GM23338 (cell line): ENCODE results near the gene GAS2. TPM values are rescaled to one million over a fixed set of nuclear protein-coding genes. Genes with fewer than 3 reads are reported as not detected.
A peak's percentile ranks its signal among the peaks of the same experiment; 100 is the strongest.

ENCODE experiments used
- ATAC-seq: fragments of 200-7000 bp; cut with Tn5 transposase; 3 replicates; pipeline ENCODE4 v1.9.1; 2020
- DNase-seq: peaks from one replicate; pipeline ENCODE4 v3.0.0-alpha.2; 2015; ENCODE audit warnings: low spot score
- H2AFZ ChIP-seq: fragments of 200-600 bp; sonication (generic); 2 replicates; pipeline ENCODE4 v1.8.0; 2016; ENCODE audit warnings: antibody characterized with exemption, mild to moderate bottlenecking, moderate library complexity
- H3F3A ChIP-seq: fragments of 200-600 bp; sonication (generic); replicated peaks from 2 replicates; pipeline ENCODE4 v1.8.0; 2017; ENCODE audit warnings: antibody characterized with exemption, mixed run types, low read depth
- H3K27ac ChIP-seq: fragments of 200-600 bp; sonication (generic); 2 replicates; pipeline ENCODE4 v1.6.1; 2016; ENCODE audit warnings: low read depth
- H3K27me3 ChIP-seq: fragments of 200-600 bp; sonication (generic); 2 replicates; pipeline ENCODE4 v1.8.0; 2016; ENCODE audit warnings: mild to moderate bottlenecking, mixed run types, moderate library complexity; ENCODE audit not compliant: insufficient read depth
- H3K36me3 ChIP-seq: fragments of 200-600 bp; sonication (generic); 2 replicates; pipeline ENCODE4 v1.8.0; 2016; ENCODE audit warnings: mild to moderate bottlenecking; ENCODE audit not compliant: insufficient read depth
- H3K4me1 ChIP-seq: fragments of 200-600 bp; sonication (generic); 2 replicates; pipeline ENCODE4 v1.8.0; 2016; ENCODE audit warnings: mild to moderate bottlenecking, moderate library complexity; ENCODE audit not compliant: insufficient read depth
- H3K4me2 ChIP-seq: fragments of 200-600 bp; sonication (generic); 2 replicates; pipeline ENCODE4 v1.7.1; 2017; ENCODE audit warnings: mixed run types
- H3K4me3 ChIP-seq: fragments of 200-600 bp; sonication (generic); 2 replicates; pipeline ENCODE4 v1.6.1; 2016; ENCODE audit warnings: mixed run types
- H3K79me2 ChIP-seq: fragments of 200-600 bp; sonication (generic); replicated peaks from 2 replicates; pipeline ENCODE4 v1.8.0; 2017; ENCODE audit warnings: mild to moderate bottlenecking; ENCODE audit not compliant: insufficient read depth
- H3K9me2 ChIP-seq: fragments of 200-600 bp; sonication (generic); 2 replicates; pipeline ENCODE4 v1.8.0; 2017; ENCODE audit not compliant: insufficient read depth
- H4K20me1 ChIP-seq: fragments of 200-600 bp; sonication (generic); replicated peaks from 2 replicates; pipeline ENCODE4 v1.8.0; 2017; ENCODE audit warnings: mild to moderate bottlenecking; ENCODE audit not compliant: insufficient read depth
- H3K27ac Mint-ChIP-seq: 2 replicates; pipeline ENCODE4 v1.8.0; 2020; ENCODE audit warnings: inconsistent platforms, mild to moderate bottlenecking, moderate library complexity, mixed read lengths
- H3K27me3 Mint-ChIP-seq: 3 replicates; pipeline ENCODE4 v1.8.0; 2022; ENCODE audit warnings: low read depth, mild to moderate bottlenecking, moderate library complexity, mixed read lengths, inconsistent platforms; ENCODE audit not compliant: insufficient read depth, poor library complexity
- H3K36me3 Mint-ChIP-seq: 3 replicates; pipeline ENCODE4 v1.8.0; 2021; ENCODE audit warnings: low read depth, mild to moderate bottlenecking, inconsistent platforms, moderate library complexity, mixed read lengths
- H3K4me1 Mint-ChIP-seq: 3 replicates; pipeline ENCODE4 v1.8.0; 2020; ENCODE audit warnings: mild to moderate bottlenecking, inconsistent platforms, mixed read lengths
- H3K4me3 Mint-ChIP-seq: 3 replicates; pipeline ENCODE4 v1.8.0; 2021; ENCODE audit warnings: moderate library complexity, mild to moderate bottlenecking, inconsistent platforms, mixed read lengths
- H3K9me3 Mint-ChIP-seq: 3 replicates; pipeline ENCODE4 v1.8.0; 2020; ENCODE audit warnings: moderate library complexity, mild to moderate bottlenecking, inconsistent platforms, mixed read lengths
- CREB1 ChIP-seq: fragments of 250-450 bp; sonication (Bioruptor Pico); IDR thresholded peaks from 2 replicates; pipeline ENCODE4 v1.5.0; 2020; ENCODE audit warnings: low read depth, mild to moderate bottlenecking, moderate library complexity
- CTCF ChIP-seq, 2 experiments: fragments of 200-600 bp in 1 of 2; sonication (generic) in 1 of 2; conservative IDR thresholded peaks; 2 replicates each; pipeline versions ENCODE4 v1.5.1 to v1.6.1; 2016 to 2017; ENCODE audit warnings: antibody characterized with exemption in 2 of 2, low read depth in 2 of 2, mild to moderate bottlenecking in 2 of 2, moderate library complexity in 1 of 2
- ETS1 ChIP-seq: IDR thresholded peaks from 2 replicates; pipeline ENCODE4 v1.6.1; 2016; ENCODE audit warnings: antibody characterized with exemption
- EZH2 ChIP-seq: fragments of 200-600 bp; sonication (generic); IDR thresholded peaks from one replicate; pipeline ENCODE4 v1.8.0; 2017; ENCODE audit warnings: antibody characterized with exemption, mild to moderate bottlenecking, low read depth; ENCODE audit not compliant: unreplicated experiment
- EZH2phosphoT487 ChIP-seq: fragments of 200-600 bp; sonication (generic); IDR thresholded peaks from one replicate; pipeline ENCODE4 v1.8.1; 2018; ENCODE audit warnings: antibody characterized with exemption; ENCODE audit not compliant: unreplicated experiment
- NANOG ChIP-seq: IDR thresholded peaks from 2 replicates; pipeline ENCODE4 v1.6.1; 2016; ENCODE audit warnings: antibody characterized with exemption, borderline replicate concordance
- POLR2AphosphoS5 ChIP-seq: IDR thresholded peaks from 2 replicates; pipeline ENCODE4 v1.6.1; 2016; ENCODE audit warnings: antibody characterized with exemption, low read depth
- ZNF114 ChIP-seq: fragments of 250-450 bp; sonication (Bioruptor Pico); IDR thresholded peaks from 2 replicates; pipeline ENCODE4 v1.5.0; 2020; ENCODE audit warnings: mild to moderate bottlenecking, moderate library complexity
- polyA plus RNA-seq: library from polyadenylated mRNA; unstranded; fragments of >200 nt; fragmentation: Nextera tagmentation; extraction: Ambion mirVana; gene quantifications from 2 replicates; pipeline ENCODE4 v1.2.1, GENCODE V29; 2016
- total RNA-seq: library from RNA; depleted of rRNA; stranded (reverse); fragments of >200 nt; shearing (Covaris generic); gene quantifications from 2 replicates; pipeline ENCODE4 v1.2.3, GENCODE V29; 2014
- TF ChIP-seq, protein P1 (sequence below): IDR thresholded peaks from one replicate; pipeline ENCODE4 v1.6.1; 2018; ENCODE audit warnings: antibody characterized with exemption; ENCODE audit not compliant: unreplicated experiment

GAS2 gene
- total and polyA plus RNA-seq, 2 experiments from 2014 or later: 2.6 to 6.7 TPM

GRCh38 chr11:22703591-22703990 lies 37.2 kb downstream of the GAS2 start:
- H3K4me2 ChIP-seq: no peak overlapping the region
- peaks cover 9% of the 10 kb centered on the region; the same call in 2 of the 3 replicates for H3K4me1 Mint-ChIP-seq
- H3K27ac ChIP-seq: no peak overlapping the region
- H3K4me3 ChIP-seq: no peak overlapping the region
- no peak overlapping the region for H3K4me3 Mint-ChIP-seq
- no peaks in the 10 kb centered on the region for H3K27me3 ChIP-seq
- no peak for ATAC-seq
- no peaks in the 10 kb centered on the region for H3K36me3 Mint-ChIP-seq
- H3K27me3 Mint-ChIP-seq: no peaks in the 10 kb centered on the region
- TF ChIP-seq POLR2AphosphoS5 (no peak), EZH2phosphoT487 (no peak), NANOG (no peak), CREB1 (CRISPR knock-in tag) (no peak), ETS1 (no peak), CTCF (conservative IDR thresholded peaks at IDR 0.05; ENCODE audit: low read depth in 2 of 2) (no peak), ZNF114 (CRISPR knock-in tag) (no peak), EZH2 (no peak)
- no peaks in the 10 kb centered on the region for H3K9me2 ChIP-seq
- no peak for DNase-seq
- no peaks in the 10 kb centered on the region for H3F3A ChIP-seq
- H3K36me3 ChIP-seq: no peaks in the 10 kb centered on the region
- peak overlapping the region; percentile 20; the same call in 1 of the 2 replicates for H3K27ac Mint-ChIP-seq
- H3K79me2 ChIP-seq: no peaks in the 10 kb centered on the region
- H2AFZ ChIP-seq: no peak overlapping the region
- no peaks in the 10 kb centered on the region for H4K20me1 ChIP-seq
- no peaks in the 10 kb centered on the region for H3K9me3 Mint-ChIP-seq
- no peaks in the 10 kb centered on the region for H3K4me1 ChIP-seq

- Mint-ChIP-seq H3K4me1 (peaks cover 9% of the 10 kb centered on the region; the same call in 2 of the 3 replicates), H3K27ac (no peak overlapping the region), H3K9me3 (no peaks in the 10 kb centered on the region), H3K27me3 (no peaks in the 10 kb centered on the region), H3K36me3 (no peaks in the 10 kb centered on the region), H3K4me3 (no peak overlapping the region)
- H3K27ac ChIP-seq: no peak overlapping the region
- H3K4me2 ChIP-seq: no peak overlapping the region
- H3K4me1 ChIP-seq: no peaks in the 10 kb centered on the region
- H3K27me3 ChIP-seq: no peaks in the 10 kb centered on the region
- H3K9me2 ChIP-seq: no peaks in the 10 kb centered on the region
- no peaks in the 10 kb centered on the region for H4K20me1 ChIP-seq
- H2AFZ ChIP-seq: no peak overlapping the region
- H3K4me3 ChIP-seq: no peak overlapping the region
- no peaks in the 10 kb centered on the region for H3K79me2 ChIP-seq
- no peak for ATAC-seq
- no peaks in the 10 kb centered on the region for H3K36me3 ChIP-seq
- no peak for DNase-seq
- no peaks in the 10 kb centered on the region for H3F3A ChIP-seq
- TF ChIP-seq, protein P1, sequence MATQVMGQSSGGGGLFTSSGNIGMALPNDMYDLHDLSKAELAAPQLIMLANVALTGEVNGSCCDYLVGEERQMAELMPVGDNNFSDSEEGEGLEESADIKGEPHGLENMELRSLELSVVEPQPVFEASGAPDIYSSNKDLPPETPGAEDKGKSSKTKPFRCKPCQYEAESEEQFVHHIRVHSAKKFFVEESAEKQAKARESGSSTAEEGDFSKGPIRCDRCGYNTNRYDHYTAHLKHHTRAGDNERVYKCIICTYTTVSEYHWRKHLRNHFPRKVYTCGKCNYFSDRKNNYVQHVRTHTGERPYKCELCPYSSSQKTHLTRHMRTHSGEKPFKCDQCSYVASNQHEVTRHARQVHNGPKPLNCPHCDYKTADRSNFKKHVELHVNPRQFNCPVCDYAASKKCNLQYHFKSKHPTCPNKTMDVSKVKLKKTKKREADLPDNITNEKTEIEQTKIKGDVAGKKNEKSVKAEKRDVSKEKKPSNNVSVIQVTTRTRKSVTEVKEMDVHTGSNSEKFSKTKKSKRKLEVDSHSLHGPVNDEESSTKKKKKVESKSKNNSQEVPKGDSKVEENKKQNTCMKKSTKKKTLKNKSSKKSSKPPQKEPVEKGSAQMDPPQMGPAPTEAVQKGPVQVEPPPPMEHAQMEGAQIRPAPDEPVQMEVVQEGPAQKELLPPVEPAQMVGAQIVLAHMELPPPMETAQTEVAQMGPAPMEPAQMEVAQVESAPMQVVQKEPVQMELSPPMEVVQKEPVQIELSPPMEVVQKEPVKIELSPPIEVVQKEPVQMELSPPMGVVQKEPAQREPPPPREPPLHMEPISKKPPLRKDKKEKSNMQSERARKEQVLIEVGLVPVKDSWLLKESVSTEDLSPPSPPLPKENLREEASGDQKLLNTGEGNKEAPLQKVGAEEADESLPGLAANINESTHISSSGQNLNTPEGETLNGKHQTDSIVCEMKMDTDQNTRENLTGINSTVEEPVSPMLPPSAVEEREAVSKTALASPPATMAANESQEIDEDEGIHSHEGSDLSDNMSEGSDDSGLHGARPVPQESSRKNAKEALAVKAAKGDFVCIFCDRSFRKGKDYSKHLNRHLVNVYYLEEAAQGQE: no peak
- no peak for TF ChIP-seq EZH2
- no peak for TF ChIP-seq NANOG
These were observed 40.9 kb downstream of the GAS2 start for GRCh38 chr11:22707119-22707899.
